DLD1 (cell line): Measurements from ENCODE around the gene PSG5.
"Not testable (repeated sequence)": the region's sequence is repeated elsewhere in the genome, so short reads cannot be mapped to it uniquely, and the experiment has no call there.

ENCODE experiments used
- in situ Hi-C: cut with HindIII; loops from 2 replicates; pipeline ENCODE4 v1.10.0; 2017; ENCODE audit warnings: low sequenced_read_pairs

Gene PSG5

DNA sequence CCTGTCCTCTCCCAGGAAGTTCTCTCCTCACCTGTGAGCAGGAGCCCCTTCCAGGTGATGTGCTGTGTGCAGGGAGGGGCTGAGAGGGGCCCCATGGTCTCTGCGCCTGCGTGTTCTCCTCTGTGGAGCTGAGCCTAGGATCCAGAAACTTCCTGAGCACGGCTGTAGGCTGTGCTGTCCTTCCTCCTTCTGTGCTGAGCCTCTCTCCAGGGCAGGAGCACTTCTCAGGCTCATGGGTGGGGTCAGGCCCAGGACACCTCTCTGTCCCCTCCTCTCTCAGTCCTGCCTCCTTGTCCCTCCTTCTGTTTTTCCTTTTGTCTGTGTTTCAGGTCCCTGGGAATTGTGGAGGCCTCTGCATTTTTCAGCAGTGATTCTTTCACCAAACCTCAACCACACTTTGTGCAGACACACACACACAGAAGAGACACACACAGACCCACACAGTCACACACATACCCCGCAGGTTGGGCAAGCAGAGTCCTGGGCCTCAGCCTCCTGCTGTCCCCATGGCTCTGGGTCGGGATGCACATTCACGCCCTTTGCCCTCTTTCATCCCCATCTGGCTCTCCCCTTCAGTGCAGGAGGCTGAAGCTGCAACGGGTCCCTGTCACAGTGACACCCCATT lies at the start of gene PSG5:
PSG5 (minus strand) TSS at position 226 of the 625 bp plus-strand sequence; CDS start at position 95, 131 bp downstream.
- in situ Hi-C loops = not testable (repeated sequence)

DNA sequence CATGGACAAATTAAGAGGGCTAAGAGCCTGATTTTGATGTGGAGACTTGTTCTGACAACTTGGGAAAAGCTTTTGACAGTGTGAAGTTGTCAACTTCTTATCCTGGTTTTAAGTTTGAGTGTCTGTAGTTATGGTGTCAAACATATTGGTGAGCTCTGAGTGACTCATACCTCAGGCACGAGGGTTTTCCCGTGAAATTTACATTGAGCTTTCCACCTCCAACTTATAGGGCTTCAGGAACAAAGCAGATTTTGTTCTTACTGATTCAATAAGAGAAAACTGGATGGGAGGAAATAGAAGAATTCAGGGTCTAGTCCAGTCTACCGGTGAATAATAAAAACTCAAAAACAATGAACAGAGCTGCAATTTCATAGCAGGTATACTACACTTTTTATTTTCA lies 49.4 kb upstream of the PSG5 start:
- in situ Hi-C loops = not testable (repeated sequence)

GRCh38 chr19:43229315-43229714 lies 43.0 kb upstream of the PSG5 start:
- in situ Hi-C loops = no loop called here

- in situ Hi-C loops = not testable (repeated sequence)
Observed at GRCh38 chr19:43228730-43229129, 42.4 kb upstream of the PSG5 start.

DNA sequence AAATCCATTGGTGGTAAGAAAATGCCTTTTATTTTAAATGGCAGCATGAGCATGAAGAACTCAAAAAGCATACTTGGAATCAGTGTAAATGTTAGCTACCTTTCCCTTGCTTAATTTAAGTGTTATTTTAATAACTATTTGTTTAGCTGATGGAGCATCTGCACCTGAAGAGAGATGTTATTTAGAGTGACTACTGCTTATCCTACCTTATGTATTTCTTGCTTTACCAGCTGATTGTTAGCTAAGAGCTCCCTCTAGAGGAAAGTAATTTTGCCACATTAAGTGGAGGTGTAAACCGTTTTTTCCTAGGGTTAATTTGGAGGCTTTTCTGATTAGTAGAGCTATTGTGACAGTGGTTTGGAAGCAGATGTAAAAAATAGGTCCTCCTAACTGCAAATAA lies 40.6 kb upstream of the PSG5 start:
- in situ Hi-C loops = not testable (repeated sequence)

- in situ Hi-C loops = no loop called here
Observed at GRCh38 chr19:43224855-43225253, 38.5 kb upstream of the PSG5 start.

- in situ Hi-C loops = not testable (repeated sequence)
Observed at GRCh38 chr19:43224201-43224854, 38.0 kb upstream of the PSG5 start.

- in situ Hi-C loops = not testable (repeated sequence)
Observed at GRCh38 chr19:43221891-43222290, 35.6 kb upstream of the PSG5 start.

- in situ Hi-C loops = not testable (repeated sequence)
Observed at GRCh38 chr19:43219136-43219535, 32.8 kb upstream of the PSG5 start.

GRCh38 chr19:43215881-43216280 lies 29.5 kb upstream of the PSG5 start:
- in situ Hi-C loops = not testable (repeated sequence)

GRCh38 chr19:43207991-43208390 lies 21.7 kb upstream of the PSG5 start:
- in situ Hi-C loops = no loop called here

GRCh38 chr19:43207174-43207573 lies 20.8 kb upstream of the PSG5 start:
- in situ Hi-C loops = not testable (repeated sequence)

DNA sequence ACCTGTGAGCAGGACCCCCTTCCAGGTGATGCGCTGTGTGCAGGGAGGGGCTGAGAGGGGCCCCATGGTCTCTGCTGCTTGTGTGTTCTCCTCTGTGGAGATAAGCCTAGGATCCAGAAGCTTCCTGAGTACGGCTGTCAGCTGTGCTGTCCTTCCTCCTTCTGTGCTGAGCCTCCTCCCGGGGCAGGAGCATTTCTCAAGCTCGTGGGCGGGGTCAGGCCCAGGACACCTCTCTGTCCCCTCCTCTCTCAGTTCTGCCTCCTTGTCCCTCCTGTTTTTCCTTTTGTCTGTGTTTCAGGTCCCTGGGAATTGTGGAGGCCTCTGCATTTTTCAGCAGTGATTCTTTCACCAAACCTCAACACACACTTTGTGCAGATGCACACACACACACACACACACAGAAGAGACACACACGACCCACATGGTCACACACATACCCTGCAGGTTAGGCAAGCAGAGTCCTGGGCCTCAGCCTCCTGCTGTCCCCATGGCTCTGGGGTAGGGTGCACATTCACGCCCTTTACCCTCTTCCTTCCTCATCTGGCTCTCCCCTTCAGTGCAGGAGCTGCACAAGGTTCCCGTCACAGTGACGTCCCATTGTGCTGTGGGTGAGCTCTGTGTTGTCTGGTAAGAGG lies 19.3 kb upstream of the PSG5 start, which contains the start of gene PSG4:
PSG4 (minus strand) TSS at position 168 of the 635 bp plus-strand sequence; CDS start at position 66, 102 bp downstream.
- in situ Hi-C loops = not testable (repeated sequence)

DNA sequence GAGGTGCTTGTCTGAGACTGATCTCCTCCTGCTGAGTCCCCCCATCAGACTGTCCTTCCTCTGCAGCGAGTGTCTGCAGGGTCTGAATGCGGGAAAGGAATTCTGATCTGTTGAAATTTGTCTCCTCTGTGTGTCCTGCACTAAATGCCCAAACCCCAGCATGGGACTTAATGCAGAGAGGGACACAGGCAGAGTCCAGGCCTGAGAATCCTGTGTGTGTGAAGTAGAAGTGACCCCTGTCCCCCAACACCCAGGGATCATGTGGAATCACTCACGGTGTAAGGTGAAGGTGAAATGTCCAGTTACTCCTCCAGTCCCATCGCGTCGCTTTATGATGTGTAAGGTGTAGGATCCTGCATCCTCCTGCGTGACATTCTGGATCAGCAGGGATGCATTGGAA lies 17.3 kb upstream of the PSG5 start:
- in situ Hi-C loops = not testable (repeated sequence)

GRCh38 chr19:43201891-43202290 lies 15.6 kb upstream of the PSG5 start:
- in situ Hi-C loops = not testable (repeated sequence)

GRCh38 chr19:43201337-43201801 lies 15.0 kb upstream of the PSG5 start:
- in situ Hi-C loops = not testable (repeated sequence)

DNA sequence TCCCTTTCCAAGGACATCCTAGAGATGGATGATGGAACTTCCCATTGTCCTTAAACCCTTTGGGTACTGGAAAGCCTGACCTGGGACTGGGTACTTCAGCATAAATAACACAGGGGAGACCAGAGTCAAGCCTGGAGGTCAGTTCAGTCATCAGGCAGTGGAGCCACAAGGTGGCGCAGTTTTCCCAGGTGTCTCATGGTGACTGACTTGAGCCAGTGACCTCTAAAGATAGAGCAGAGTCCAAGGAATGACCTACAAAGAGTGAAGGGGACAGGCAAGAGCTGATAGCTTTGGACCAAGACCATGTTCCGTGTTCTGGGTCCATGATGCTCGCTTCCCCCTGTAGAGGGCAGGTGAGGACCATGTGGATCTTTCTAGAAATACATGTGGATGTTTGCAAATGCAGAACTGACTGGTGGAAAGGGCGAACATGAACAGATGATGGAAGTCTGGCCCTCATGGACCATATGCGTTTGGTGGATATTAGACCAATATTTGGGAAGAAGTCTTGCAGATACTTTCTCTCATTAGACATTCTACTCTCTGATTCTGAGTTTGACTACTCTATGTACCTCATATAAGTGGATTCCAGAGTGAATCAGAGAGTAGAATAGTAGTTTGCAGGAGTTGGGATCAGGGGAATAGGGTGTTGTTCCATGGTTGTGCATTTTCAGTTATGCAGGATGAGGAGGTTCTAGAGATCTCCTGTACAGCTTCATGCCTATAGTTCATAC lies 12.5 kb upstream of the PSG5 start:
- in situ Hi-C loops = not testable (repeated sequence)

DNA sequence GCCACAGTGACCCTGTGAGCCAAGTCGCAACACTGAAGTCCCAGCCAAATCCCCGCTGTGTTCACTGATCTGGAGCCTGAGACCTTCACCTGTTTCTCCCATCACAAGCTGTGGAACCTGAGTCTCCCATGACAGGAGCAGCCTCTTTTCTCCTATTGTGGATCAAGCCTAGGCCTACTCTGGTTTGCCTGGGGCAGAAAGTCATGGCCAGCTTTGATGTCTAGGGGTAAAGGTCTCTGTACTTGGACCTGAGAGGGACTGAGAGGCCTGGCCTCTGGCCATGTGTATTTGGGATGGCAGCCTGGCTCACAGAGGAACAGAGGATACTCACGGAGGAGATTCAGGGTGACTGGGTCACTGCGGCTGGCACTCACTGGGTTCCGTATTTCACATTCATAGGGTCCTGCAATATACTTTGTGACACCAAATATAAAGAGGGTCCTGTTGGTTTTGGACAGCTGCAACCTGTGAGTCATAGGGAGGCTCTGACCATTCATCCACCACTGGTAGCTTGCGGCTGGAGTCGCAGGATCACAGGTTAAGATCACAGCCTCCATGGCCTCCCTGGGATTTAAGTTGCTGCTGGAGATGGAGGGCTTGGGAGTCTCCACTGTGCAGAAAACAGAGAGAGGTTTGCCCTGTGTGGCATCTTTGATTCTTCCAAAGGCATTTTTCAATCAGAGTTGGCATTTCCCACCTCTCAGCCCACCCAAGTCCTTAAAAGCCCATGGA lies 11.5 kb upstream of the PSG5 start:
- in situ Hi-C loops = not testable (repeated sequence)

DNA sequence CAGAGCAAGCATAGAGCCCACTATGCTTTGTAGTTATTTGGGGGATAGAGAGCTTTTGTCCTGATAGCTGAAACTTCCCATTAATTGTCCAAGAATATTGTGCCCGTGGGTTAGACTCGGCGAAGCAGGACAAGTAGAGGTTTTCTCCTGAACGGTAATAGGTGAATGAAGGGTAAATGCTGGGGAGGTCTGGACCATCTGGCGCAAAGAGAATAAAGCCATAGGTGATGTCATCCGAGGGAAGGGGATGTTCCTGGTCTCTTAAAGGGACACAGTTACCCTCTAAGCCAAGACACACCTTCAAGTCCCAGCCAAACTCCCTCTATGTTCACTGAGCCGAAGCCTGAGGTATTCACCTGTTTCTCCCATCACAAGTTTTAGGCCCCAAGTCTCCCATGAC lies 8.1 kb upstream of the PSG5 start:
- in situ Hi-C loops = not testable (repeated sequence)

DNA sequence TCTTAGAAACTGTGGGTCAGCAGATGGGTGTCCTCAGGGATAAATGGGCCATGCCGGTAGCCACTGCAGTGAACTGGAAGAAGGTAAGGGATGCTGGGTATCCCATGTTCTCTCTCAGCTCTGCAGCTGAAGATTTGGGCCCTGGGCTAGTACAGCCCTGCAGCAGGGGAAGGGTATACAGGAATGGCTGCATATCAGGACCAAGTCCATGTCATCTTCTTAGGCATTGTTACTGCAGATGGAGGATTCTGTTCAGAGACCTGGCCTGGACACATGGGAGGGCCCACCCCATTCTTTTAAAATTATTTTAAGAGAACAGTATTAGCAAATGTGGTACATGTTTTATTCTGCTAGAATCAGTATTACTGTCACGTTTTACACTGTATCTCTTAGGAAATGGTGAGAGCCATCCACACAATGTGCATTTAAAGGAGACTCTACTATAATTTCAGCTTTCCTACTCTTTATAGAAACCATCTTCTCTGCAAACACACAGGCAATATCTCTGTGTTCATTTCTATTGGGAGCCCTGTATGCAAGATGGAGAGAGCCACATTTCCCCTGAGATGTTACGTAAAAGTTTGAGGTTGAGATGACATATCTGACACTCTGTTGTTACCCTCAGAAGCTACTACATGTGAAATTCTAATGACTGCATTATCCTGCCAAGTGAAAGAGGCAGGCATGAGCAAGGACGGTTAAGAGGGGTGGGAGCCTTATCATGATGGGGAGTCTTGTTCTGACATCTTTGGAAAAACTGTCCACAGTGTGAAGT lies 6.2 kb upstream of the PSG5 start:
- in situ Hi-C loops = not testable (repeated sequence)
